ENCODE measurements around the gene GCSAML.

Gene GCSAML

GRCh38 chr1:247574664-247575063, 25.7 kb downstream of the GCSAML start:
- no peak for DNase-seq (ENCODE audit: low read depth)

- no peak for DNase-seq (ENCODE audit: low read depth)
Measured at GRCh38 chr1:247576514-247576913, 27.6 kb downstream of the GCSAML start.

- DNase-seq (ENCODE audit: low read depth), result no peak
Measured at GRCh38 chr1:247578946-247579460, 30.1 kb downstream of the GCSAML start.

GRCh38 chr1:247588060-247588459, 39.1 kb downstream of the GCSAML start, which contains the start of gene OR2G2:
Gene OR2G2 (plus strand): TSS chr1:247588360. CDS start chr1:247588360, 0 bp downstream.
- no peak for DNase-seq (ENCODE audit: low read depth)

- DNase-seq (ENCODE audit: low read depth), result no peak
Measured at GRCh38 chr1:247605286-247605685, 56.4 kb downstream of the GCSAML start, which contains the start of gene OR2G3. Gene OR2G3 (plus strand): TSS chr1:247605586. CDS start chr1:247605586, 0 bp downstream.

GRCh38 chr1:247613405-247613804, 64.5 kb downstream of the GCSAML start:
- DNase-seq (ENCODE audit: low read depth), result no peak

GRCh38 chr1:247614625-247615024, 65.7 kb downstream of the GCSAML start:
- DNase-seq (ENCODE audit: low read depth), result no peak
